PC-9 (cell line): ENCODE results near the gene DRD3. TPM values are rescaled to one million over a fixed set of nuclear protein-coding genes. Genes with fewer than 3 reads are reported as not detected.

Source experiments
- BruUV-seq: library from RNA; stranded (reverse); fragments of 400-500 nt; replicated peaks from 2 replicates; lab custom pipeline; 2021; lab: Mats Ljungman, UMichigan
- CTCF ChIA-PET: fragments of 300-600 bp; sonication (Branson Sonifier 250); formaldehyde crosslinking; loops from one replicate; lab custom pipeline; 2022; ENCODE audit warnings: antibody characterized with exemption; lab: Charles Lee
- POLR2A ChIA-PET: fragments of 300-600 bp; sonication (Branson Sonifier 250); formaldehyde crosslinking; loops from one replicate; lab custom pipeline; 2022; ENCODE audit warnings: antibody characterized with exemption; ENCODE audit not compliant: unreplicated experiment; lab: Charles Lee
- DNase-seq, 2 experiments: peaks; one replicate each; pipeline versions ENCODE4 v3.0.0 to v3.0.0-alpha.2; 2015 to 2022; ENCODE audit warnings: mixed read lengths in 1 of 2
- H2AFZ ChIP-seq: fragments of 200-600 bp; sonication (generic); 2 replicates; pipeline ENCODE4 v1.8.1; 2017; ENCODE audit warnings: antibody characterized with exemption
- H3F3A ChIP-seq: fragments of 200-600 bp; sonication (generic); 2 replicates; pipeline ENCODE4 v1.8.1; 2017; ENCODE audit warnings: antibody characterized with exemption, mild to moderate bottlenecking, low read depth; ENCODE audit not compliant: insufficient read depth
- H3K27ac ChIP-seq: fragments of 200-600 bp; sonication (generic); 2 replicates; pipeline ENCODE4 v1.6.1; 2016; ENCODE audit warnings: mixed run types
- H3K27me3 ChIP-seq: fragments of 200-600 bp; sonication (generic); 2 replicates; pipeline ENCODE4 v1.6.1; 2016; ENCODE audit warnings: low read depth, mixed run types; ENCODE audit not compliant: insufficient read depth
- H3K36me3 ChIP-seq: fragments of 200-600 bp; sonication (generic); 2 replicates; pipeline ENCODE4 v1.6.1; 2016; ENCODE audit warnings: low read depth, mixed run types
- H3K4me1 ChIP-seq: fragments of 200-600 bp; sonication (generic); replicated peaks from 2 replicates; pipeline ENCODE4 v1.6.1; 2016; ENCODE audit warnings: mixed run types; ENCODE audit not compliant: insufficient read depth
- H3K4me2 ChIP-seq: fragments of 200-600 bp; sonication (generic); 2 replicates; pipeline ENCODE4 v1.6.1; 2017; ENCODE audit warnings: mixed run types
- H3K4me3 ChIP-seq: fragments of 200-600 bp; sonication (generic); 2 replicates; pipeline ENCODE4 v1.6.1; 2016; ENCODE audit warnings: mixed run types
- H3K79me2 ChIP-seq: fragments of 200-600 bp; sonication (generic); 2 replicates; pipeline ENCODE4 v1.6.1; 2017; ENCODE audit warnings: low read depth, mixed run types
- H3K9me2 ChIP-seq: fragments of 200-600 bp; sonication (generic); 2 replicates; pipeline ENCODE4 v1.8.1; 2017; ENCODE audit warnings: mild to moderate bottlenecking; ENCODE audit not compliant: insufficient read depth
- H3K9me3 ChIP-seq: fragments of 200-600 bp; sonication (generic); 2 replicates; pipeline ENCODE4 v1.8.1; 2016; ENCODE audit warnings: low read depth; ENCODE audit not compliant: insufficient read depth
- H4K20me1 ChIP-seq: fragments of 200-600 bp; sonication (generic); 2 replicates; pipeline ENCODE4 v1.8.1; 2017; ENCODE audit not compliant: insufficient read depth
- CTCF ChIP-seq: fragments of 200-600 bp; sonication (generic); conservative IDR thresholded peaks from 2 replicates; pipeline ENCODE4 v1.6.1; 2017; ENCODE audit warnings: mixed run types, antibody characterized with exemption, mild to moderate bottlenecking, moderate library complexity
- EZH2 ChIP-seq: fragments of 200-600 bp; sonication (generic); IDR thresholded peaks from 2 replicates; pipeline ENCODE4 v1.8.0; 2017; ENCODE audit warnings: antibody characterized with exemption, low read depth
- intact Hi-C: fragments of 100-400 bp; cut with micrococcal nuclease; formaldehyde crosslinking; loops from one replicate; pipeline ENCODE4 v1.10.0; 2022; ENCODE audit not compliant: unreplicated experiment
- total RNA-seq: library from RNA; stranded (reverse); gene quantifications from 2 replicates; pipeline ENCODE4 v1.2.3, GENCODE V29; 2021

DRD3 gene
- total RNA-seq, 1 experiment from 2014 or later: not detected

GRCh38 chr3:114194750-114195149 lies 15.9 kb upstream of the DRD3 start:
- H4K20me1 ChIP-seq: no peaks in the 10 kb centered on the region
- no TSS peak for BruUV-seq
- no peak overlapping the region for H2AFZ ChIP-seq
- no peak for TF ChIP-seq CTCF
- no peak for TF ChIP-seq EZH2
- no peaks in the 10 kb centered on the region for H3K9me2 ChIP-seq
- ChIA-PET CTCF (no interaction called here), POLR2A (no interaction called here)
- no peak overlapping the region for H3K4me3 ChIP-seq
- peaks cover 7% of the 10 kb centered on the region; the same call in 1 of the 2 replicates for H3K27me3 ChIP-seq
- no peak overlapping the region for H3K27ac ChIP-seq
- intact Hi-C loops: no loop called here
- H3K4me2 ChIP-seq: no peak overlapping the region
- DNase-seq: no peak
- H3F3A ChIP-seq: no peaks in the 10 kb centered on the region
- H3K36me3 ChIP-seq: no peaks in the 10 kb centered on the region
- H3K4me1 ChIP-seq: no peaks in the 10 kb centered on the region
- H3K79me2 ChIP-seq: no peaks in the 10 kb centered on the region
- no peaks in the 10 kb centered on the region for H3K9me3 ChIP-seq

GRCh38 chr3:114192136-114192535 lies 13.3 kb upstream of the DRD3 start:
- Histone ChIP-seq H2AFZ (no peak overlapping the region), H3K4me1 (no peaks in the 10 kb centered on the region), H3K79me2 (no peaks in the 10 kb centered on the region), H3K27me3 (peaks cover 7% of the 10 kb centered on the region), H3K4me3 (no peak overlapping the region), H3K27ac (no peak overlapping the region), H4K20me1 (no peaks in the 10 kb centered on the region), H3K9me3 (no peaks in the 10 kb centered on the region), H3K9me2 (no peaks in the 10 kb centered on the region), H3K4me2 (no peak overlapping the region), H3F3A (no peaks in the 10 kb centered on the region), H3K36me3 (no peaks in the 10 kb centered on the region)
- TF ChIP-seq EZH2 (no peak), CTCF (no peak)
- DNase-seq: no peak
- BruUV-seq: no TSS peak
- ChIA-PET POLR2A (no interaction called here), CTCF (no interaction called here)
- intact Hi-C loops: no loop called here

- BruUV-seq: no TSS peak
- Histone ChIP-seq H3K27me3 (no peaks in the 10 kb centered on the region; the same call in 1 of the 2 replicates), H3K9me2 (no peaks in the 10 kb centered on the region), H3K4me2 (no peak overlapping the region), H4K20me1 (no peaks in the 10 kb centered on the region), H3K79me2 (no peaks in the 10 kb centered on the region), H3K4me1 (no peaks in the 10 kb centered on the region), H3K4me3 (no peak overlapping the region), H3K27ac (no peak overlapping the region), H3K36me3 (no peaks in the 10 kb centered on the region), H3F3A (no peaks in the 10 kb centered on the region), H3K9me3 (no peaks in the 10 kb centered on the region), H2AFZ (no peak overlapping the region)
- POLR2A ChIA-PET: no interaction called here
- CTCF ChIA-PET: no interaction called here
- intact Hi-C loops: no loop called here
- no peak for TF ChIP-seq CTCF
- no peak for TF ChIP-seq EZH2
- DNase-seq: no peak
Observed at GRCh38 chr3:114186501-114186900, 7.6 kb upstream of the DRD3 start.
